Glutamatergic neuron (in vitro differentiated cells): Measurements from ENCODE around the gene ACAA1. TPM values are rescaled to one million over a fixed set of nuclear protein-coding genes. Genes with fewer than 3 reads are reported as not detected.
"Not testable (repeated sequence)": the region's sequence is repeated elsewhere in the genome, so short reads cannot be mapped to it uniquely, and the experiment has no call there.

Experiments used
- DNase-seq: peaks from one replicate; pipeline ENCODE4 v3.0.0; 2022
- H3K27ac Mint-ChIP-seq: one replicate; pipeline ENCODE4 v1.8.0; 2020; ENCODE audit warnings: mild to moderate bottlenecking, mixed read lengths, inconsistent platforms; ENCODE audit not compliant: unreplicated experiment
- H3K27me3 Mint-ChIP-seq: one replicate; pipeline ENCODE4 v1.8.0; 2020; ENCODE audit warnings: mild to moderate bottlenecking, moderate library complexity, mixed read lengths, inconsistent platforms; ENCODE audit not compliant: unreplicated experiment
- H3K36me3 Mint-ChIP-seq: one replicate; pipeline ENCODE4 v1.8.0; 2020; ENCODE audit warnings: mild to moderate bottlenecking, mixed read lengths, inconsistent platforms; ENCODE audit not compliant: unreplicated experiment
- H3K4me1 Mint-ChIP-seq: one replicate; pipeline ENCODE4 v1.8.0; 2020; ENCODE audit warnings: mild to moderate bottlenecking, low read depth, mixed read lengths, inconsistent platforms; ENCODE audit not compliant: unreplicated experiment
- H3K4me3 Mint-ChIP-seq: one replicate; pipeline ENCODE4 v1.8.0; 2020; ENCODE audit warnings: mild to moderate bottlenecking, mixed read lengths, inconsistent platforms; ENCODE audit not compliant: unreplicated experiment
- H3K9me3 Mint-ChIP-seq: one replicate; pipeline ENCODE4 v1.8.0; 2020; ENCODE audit warnings: mild to moderate bottlenecking, moderate library complexity, mixed read lengths, inconsistent platforms; ENCODE audit not compliant: unreplicated experiment
- total RNA-seq: library from RNA; stranded (reverse); fragmentation: NEBNext Ultra II Directional; extraction: Animal tissue kit (Norgen Biotek cat#: 25700); gene quantifications from one replicate; pipeline ENCODE4 v1.2.1, GENCODE V29; 2021; ENCODE audit not compliant: unreplicated experiment
- TF ChIP-seq, protein P1 (sequence below): fragments of 200-600 bp; sonication (generic); IDR thresholded peaks from one replicate; pipeline ENCODE4 v1.5.0; 2021; ENCODE audit not compliant: partially characterized antibody, unreplicated experiment

ACAA1 gene
- total RNA-seq, 1 donor from 2014 or later, result 89.8 TPM

DNA sequence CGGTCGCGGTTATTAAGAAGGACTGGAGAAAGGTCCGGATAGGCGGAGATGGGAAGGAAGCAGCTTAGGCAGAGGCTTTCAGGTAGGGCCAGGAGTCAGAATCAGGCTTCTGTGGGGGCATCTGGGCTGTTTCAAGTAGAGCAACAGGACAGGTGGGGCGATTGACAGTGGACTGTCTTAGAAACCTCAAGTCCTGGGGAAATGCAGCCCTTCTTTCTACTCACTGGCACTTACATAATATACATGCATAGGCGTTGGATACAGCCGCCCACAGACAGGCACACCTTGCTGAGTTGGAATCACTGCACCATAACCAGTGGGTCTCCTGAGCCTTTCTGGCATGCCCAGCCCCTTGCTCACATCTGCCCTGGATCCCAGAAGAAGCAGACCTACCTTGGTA, 2.3 kb upstream of the ACAA1 start:
- Mint-ChIP-seq H3K27ac (peak overlapping the region; percentile 94), H3K9me3 (peaks cover 19% of the 10 kb centered on the region), H3K4me1 (peaks cover 15% of the 10 kb centered on the region), H3K27me3 (peaks cover 18% of the 10 kb centered on the region), H3K36me3 (no peaks in the 10 kb centered on the region), H3K4me3 (peak overlapping the region; percentile 93)
- TF ChIP-seq, protein P1, sequence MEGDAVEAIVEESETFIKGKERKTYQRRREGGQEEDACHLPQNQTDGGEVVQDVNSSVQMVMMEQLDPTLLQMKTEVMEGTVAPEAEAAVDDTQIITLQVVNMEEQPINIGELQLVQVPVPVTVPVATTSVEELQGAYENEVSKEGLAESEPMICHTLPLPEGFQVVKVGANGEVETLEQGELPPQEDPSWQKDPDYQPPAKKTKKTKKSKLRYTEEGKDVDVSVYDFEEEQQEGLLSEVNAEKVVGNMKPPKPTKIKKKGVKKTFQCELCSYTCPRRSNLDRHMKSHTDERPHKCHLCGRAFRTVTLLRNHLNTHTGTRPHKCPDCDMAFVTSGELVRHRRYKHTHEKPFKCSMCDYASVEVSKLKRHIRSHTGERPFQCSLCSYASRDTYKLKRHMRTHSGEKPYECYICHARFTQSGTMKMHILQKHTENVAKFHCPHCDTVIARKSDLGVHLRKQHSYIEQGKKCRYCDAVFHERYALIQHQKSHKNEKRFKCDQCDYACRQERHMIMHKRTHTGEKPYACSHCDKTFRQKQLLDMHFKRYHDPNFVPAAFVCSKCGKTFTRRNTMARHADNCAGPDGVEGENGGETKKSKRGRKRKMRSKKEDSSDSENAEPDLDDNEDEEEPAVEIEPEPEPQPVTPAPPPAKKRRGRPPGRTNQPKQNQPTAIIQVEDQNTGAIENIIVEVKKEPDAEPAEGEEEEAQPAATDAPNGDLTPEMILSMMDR, result no peak
- no peak for DNase-seq

DNA sequence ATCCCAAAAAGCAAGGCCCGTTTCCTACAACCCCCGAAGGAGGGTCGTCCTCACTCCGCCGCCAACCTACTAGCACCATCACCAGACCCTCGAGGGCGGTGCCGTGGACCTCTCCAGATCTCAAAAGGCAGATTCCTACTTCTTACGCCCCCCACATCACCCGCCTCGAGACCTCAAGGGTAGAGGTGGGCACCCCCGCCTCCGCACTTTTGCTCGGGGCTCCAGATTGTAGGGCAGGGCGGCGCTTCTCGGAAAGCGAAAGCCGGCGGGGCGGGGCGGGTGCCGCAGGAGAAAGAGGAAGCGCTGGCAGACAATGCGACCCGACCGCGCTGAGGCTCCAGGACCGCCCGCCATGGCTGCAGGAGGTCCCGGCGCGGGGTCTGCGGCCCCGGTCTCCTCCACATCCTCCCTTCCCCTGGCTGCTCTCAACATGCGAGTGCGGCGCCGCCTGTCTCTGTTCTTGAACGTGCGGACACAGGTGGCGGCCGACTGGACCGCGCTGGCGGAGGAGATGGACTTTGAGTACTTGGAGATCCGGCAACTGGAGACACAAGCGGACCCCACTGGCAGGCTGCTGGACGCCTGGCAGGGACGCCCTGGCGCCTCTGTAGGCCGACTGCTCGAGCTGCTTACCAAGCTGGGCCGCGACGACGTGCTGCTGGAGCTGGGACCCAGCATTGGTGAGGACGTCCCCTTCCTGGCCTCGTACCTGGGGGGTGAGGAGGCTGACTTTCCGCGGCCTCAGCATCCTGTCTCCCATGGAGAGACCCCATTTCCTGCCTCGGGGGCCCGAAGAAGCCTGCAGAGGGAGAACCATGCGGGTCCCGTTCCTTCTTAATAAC, 1.6 kb upstream of the ACAA1 start, which contains the start of gene MYD88:
Gene MYD88 (plus strand): TSS at position 313 of the 842 bp plus-strand sequence. CDS start 40 bp downstream, at position 353.
- H3K36me3 Mint-ChIP-seq, result no peaks in the 10 kb centered on the region
- peak; percentile 80 for DNase-seq
- H3K9me3 Mint-ChIP-seq, result peaks cover 19% of the 10 kb centered on the region
- TF ChIP-seq, protein P1, result no peak
- peaks cover 18% of the 10 kb centered on the region for H3K27me3 Mint-ChIP-seq
- H3K4me3 Mint-ChIP-seq, result peak within 1 kb of the TSS; percentile 93
- peak within 1 kb of the TSS; percentile 97 for H3K27ac Mint-ChIP-seq
- H3K4me1 Mint-ChIP-seq, result peaks cover 15% of the 10 kb centered on the region

DNA sequence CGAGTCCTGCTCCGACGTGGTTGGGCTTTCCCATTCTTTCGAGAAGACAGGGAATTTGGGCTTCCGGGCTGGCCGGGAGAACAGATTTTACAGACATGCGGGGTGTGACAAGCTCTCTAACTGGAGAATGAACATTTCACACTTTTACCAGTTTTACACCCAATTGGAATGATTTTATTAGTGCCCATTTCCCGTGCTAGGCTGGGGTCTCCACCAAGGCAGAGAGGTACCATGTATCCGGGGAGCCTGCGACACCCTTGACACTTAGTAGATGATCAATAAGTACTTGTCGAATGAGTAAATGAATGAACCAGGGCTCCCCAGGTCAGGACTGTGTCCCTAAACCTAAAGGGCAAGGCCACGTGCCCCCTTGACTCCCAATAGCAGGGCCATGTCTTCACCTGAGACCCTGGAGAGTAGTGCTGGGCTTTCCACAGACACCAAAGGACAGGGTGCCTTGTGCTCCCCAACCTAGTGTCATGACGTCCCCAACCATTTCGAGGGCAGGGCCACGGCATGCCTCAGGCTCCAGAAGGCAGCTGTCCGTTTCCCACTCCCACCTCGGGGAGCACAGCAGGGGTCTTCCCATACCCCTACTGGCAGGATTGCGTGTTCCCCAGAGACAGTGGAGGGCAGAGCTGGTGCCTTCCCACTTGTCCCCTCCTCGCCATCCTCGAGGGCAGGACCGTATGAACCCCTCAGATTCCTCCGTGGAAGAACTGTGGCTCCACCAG, 855 bp upstream of the ACAA1 start:
- TF ChIP-seq, protein P1, result no peak
- H3K36me3 Mint-ChIP-seq, result no peaks in the 10 kb centered on the region
- no peak for DNase-seq
- H3K4me3 Mint-ChIP-seq, result peak overlapping the region; percentile 93
- peak overlapping the region; percentile 97 for H3K27ac Mint-ChIP-seq
- H3K4me1 Mint-ChIP-seq, result peaks cover 18% of the 10 kb centered on the region
- H3K27me3 Mint-ChIP-seq, result peaks cover 18% of the 10 kb centered on the region
- peaks cover 19% of the 10 kb centered on the region for H3K9me3 Mint-ChIP-seq

DNA sequence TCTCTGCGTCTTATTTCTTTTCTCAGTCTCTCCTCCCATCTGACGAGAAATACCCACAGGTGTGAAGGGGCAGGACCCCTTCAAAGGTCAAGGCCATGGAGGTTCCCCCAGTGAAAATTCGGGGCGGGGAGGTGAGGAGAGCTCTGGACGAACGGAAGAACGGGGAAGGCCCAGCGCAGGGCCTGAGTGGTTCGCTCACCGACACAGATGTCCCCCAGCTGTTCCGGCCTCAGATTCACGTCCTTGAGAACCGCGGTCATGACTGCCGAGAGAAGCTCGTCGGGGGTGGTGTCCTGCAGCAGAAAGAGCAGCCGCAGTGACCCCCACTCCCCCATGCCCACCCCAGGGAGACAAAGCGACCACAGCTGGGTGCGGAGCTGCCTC, 542 bp downstream of the ACAA1 start:
- H3K9me3 Mint-ChIP-seq, result peaks cover 19% of the 10 kb centered on the region
- TF ChIP-seq, protein P1, result no peak
- peak; percentile 54 for DNase-seq
- H3K4me1 Mint-ChIP-seq, result peaks cover 25% of the 10 kb centered on the region
- no peaks in the 10 kb centered on the region for H3K36me3 Mint-ChIP-seq
- peaks cover 19% of the 10 kb centered on the region for H3K27me3 Mint-ChIP-seq
- peak overlapping the region; percentile 98 for H3K27ac Mint-ChIP-seq
- peak overlapping the region; percentile 99 for H3K4me3 Mint-ChIP-seq

DNA sequence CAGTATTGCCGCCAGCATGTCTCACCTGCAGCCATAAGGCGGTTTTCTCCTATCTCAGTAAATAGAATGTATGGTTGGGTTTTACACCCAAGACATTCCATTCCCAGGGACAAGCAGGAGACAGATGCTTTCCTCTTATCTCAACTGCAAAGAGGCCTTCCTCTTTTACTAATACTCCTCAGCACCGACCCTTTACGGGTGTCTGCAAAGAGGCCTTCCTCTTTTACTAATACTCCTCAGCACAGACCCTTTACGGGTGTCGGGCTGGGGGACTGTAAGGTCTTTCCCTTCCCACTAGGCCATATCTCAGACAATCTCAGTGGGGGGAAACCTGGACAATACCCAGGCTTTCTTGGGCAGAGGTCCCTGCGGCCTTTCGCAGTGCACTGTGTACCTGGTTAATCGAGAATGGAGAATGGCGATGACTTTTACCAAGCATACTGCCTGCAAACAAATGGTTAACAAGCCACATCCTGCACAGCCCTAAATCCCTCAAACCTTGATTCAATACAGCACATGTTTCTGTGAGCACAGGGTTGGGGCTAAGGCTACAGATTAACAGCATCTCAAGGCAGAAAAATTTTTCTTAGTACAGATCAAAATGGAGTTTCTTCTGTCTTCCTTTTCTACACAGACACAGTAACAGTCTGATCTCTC, 1.2 kb downstream of the ACAA1 start:
- H3K9me3 Mint-ChIP-seq, result peaks cover 16% of the 10 kb centered on the region
- not testable (repeated sequence) for H3K36me3 Mint-ChIP-seq, DNase-seq
- H3K27me3 Mint-ChIP-seq, result peaks cover 19% of the 10 kb centered on the region
- peak overlapping the region; percentile 98 for H3K27ac Mint-ChIP-seq
- peaks cover 23% of the 10 kb centered on the region for H3K4me1 Mint-ChIP-seq
- peak overlapping the region; percentile 99 for H3K4me3 Mint-ChIP-seq

DNA sequence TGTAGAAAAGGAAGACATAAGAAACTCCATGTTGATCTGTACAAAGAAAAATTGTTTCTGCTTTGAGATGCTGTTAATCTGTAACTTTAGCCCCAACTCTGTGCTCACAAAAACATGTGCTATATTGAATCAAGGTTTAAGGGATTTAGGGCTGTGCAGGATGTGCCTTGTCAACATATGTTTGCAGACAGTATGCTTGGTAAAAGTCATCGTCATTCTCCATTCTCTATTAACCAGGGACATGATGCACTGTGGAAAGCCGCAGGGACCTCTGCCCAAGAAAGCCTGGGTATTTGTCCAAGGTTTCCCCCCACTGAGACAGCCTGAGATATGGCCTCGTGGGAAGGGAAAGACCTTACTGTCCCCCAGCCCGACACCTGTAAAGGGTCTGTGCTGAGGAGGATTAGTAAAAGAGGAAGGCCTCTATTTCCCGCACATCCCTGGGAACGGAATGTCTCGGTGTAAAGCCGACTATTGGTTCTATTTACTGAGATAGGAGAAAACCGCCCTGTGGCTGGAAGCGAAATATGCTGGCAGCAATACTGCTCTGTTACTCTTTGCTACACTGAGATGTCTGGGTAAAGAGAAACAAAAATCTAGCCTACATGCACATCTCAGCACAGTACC, 2.3 kb downstream of the ACAA1 start:
- Mint-ChIP-seq H3K27ac (peak overlapping the region; percentile 24), H3K27me3 (peaks cover 17% of the 10 kb centered on the region), H3K9me3 (peaks cover 16% of the 10 kb centered on the region), H3K4me3 (peak overlapping the region; percentile 7), H3K4me1 (peaks cover 24% of the 10 kb centered on the region)
- DNase-seq, H3K36me3 Mint-ChIP-seq: not testable (repeated sequence)
